ENCODE measurements around the gene B3GALT5.
A peak's percentile ranks its signal among the peaks of the same experiment; 100 is the strongest.

Gene B3GALT5

DNA sequence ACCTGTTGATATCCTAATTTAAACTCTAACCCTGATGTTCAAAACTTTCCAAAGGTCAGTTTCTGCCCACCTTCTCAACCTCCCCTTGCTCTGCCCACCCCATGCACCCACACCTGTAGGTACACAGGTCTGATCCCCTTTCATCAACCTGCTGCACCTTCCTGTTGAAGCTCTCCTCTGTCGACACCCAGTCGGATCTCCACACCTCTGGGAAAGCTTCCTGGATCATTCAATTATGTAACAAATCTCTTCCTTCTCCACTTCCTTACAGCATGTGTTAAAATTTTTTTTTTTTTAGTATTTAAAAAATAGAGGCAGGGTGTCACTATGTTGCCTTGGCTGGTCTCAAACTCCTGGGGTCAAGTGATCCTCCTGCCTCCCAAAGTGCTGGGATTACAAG is 87.6 kb downstream of the B3GALT5 start:
- no peak for DNase-seq (ENCODE audit: low read depth)

DNA sequence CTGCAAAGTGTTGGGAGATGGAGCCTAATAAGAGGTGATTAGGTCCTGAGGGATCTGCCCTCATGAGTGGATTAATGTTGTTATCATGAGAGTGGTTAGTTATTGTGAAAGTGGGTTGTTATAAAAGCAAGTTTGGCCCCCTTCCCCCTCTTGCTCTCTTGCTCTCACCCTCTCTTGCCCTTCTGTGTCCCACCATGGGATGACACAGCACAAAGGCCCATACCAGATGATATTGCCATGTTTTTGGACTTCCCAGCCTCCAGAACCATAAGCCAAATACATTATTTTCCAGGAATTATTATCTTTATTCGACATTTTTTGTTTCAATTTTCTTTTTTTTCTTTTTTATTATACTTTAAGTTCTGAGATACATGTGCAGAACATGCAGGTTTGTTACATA is 90.8 kb downstream of the B3GALT5 start:
- no peak for DNase-seq (ENCODE audit: low read depth)

DNA sequence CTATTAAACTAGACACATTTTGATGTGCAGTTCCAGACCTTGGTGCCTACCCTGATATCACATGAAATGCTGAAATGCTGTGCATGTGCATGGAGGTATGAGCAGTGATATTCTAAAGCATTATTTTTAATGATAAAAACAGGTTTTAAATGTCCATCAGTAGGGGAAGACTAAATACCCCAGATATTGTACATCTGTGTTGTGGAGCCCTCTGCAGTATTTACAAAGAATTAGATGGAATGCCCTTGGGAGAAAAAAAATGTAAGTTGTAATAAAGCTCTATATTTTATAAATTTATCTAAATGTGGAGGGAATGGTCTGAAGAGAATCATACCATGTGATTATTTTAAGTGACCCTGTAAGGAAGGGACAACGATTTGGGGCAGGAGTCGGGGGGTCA is 93.1 kb downstream of the B3GALT5 start:
- no peak for DNase-seq (ENCODE audit: low read depth)

DNA sequence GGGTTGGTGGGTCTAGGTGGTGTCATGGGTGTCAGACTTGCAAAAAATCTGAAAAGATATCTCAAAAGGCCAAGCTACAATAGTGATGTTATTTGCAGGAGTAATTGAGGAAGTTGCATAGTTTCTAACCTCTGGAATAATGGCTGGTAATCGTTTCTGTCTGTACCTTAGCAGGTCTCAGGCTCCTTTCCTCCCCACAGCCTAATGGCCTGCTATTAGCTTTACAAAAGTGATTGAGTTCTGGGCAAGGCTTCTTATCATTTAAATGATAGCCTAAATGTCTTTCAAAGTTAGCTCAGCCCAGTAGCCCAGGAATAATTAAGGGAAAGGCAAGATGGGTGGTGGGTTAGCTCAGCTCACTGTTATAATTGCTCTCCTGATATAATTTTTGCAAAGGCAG is 94.6 kb downstream of the B3GALT5 start:
- no peak for DNase-seq (ENCODE audit: low read depth)

DNA sequence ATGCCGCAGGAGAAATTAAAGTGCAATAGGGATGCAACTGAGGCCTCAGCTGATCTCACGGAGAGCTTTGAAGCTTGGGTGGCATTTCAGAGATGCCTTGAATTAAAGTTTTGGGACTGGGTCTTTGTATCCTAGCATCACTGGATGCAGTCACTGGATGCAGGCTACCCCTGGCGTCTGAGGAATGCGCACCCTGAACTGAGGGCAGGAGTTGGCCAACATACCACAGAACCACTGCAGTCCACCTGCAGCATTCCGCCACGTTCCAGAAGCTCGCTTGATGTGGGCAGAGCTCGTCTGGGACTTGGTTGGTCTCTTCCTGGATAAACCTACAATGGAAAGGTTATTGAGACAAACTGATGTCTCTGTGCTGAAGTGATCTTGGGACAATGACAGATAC is 98.1 kb downstream of the B3GALT5 start:
- DNase-seq (ENCODE audit: low read depth): no peak

DNA sequence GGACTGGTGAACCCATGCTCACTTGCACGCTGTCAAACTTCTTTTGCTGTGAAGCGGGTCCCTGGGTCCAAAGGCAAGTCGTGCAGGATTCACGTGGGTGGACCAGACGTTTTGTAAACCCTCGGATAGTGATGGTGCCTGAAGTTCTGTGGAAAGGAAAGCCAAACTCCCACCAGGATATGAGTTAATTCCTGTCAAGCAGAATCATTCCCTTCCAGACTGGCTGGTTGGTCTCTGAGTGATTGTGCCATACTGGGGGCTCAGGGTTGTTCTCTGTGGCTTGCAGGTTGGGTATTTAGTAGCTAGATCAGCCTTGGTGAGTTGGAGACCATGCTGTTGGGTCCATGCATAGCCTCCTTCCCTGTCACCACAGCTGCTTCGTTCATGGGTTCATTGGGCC is 99.5 kb downstream of the B3GALT5 start:
- DNase-seq (ENCODE audit: low read depth): no peak

DNA sequence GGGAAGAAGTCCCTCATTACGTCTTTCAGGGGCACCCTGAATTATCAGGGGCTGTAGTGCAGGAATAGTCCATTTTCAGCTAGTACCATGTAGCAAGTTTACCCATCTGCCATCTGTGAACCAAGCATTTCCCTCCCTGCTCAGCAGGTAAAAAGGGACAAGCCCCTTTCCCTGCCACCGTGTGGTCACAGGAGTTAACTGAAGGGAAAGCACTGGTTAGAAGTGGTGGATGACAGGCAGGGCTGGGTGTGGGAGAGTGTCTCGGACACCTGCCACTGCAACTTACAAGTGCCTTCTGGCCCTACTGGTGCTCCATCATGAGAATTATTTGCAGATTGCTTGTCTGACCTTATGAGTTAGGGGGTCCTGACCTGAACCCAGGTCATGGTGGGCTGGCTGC is 100.2 kb downstream of the B3GALT5 start:
- DNase-seq (ENCODE audit: low read depth): no peak

DNA sequence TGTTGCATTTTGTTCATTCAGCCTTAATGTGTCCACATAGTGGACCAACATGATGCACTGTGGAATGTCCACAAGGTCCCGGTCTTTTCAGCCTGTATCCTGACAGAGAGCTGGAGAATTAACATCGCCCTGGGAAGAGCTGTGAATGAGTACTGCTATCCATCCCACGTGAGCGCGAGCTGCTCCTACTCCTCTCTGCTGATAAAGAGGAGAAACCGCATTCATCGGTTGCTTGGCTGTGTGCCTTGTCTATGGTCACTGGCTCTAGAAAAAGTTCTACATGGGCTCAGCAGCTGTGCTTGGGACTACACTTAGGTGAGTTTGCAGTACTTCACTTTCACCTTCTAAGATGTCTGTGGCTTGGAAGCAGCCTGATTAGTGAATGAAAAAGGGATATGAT is 101.2 kb downstream of the B3GALT5 start:
- no peak for DNase-seq (ENCODE audit: low read depth)

DNA sequence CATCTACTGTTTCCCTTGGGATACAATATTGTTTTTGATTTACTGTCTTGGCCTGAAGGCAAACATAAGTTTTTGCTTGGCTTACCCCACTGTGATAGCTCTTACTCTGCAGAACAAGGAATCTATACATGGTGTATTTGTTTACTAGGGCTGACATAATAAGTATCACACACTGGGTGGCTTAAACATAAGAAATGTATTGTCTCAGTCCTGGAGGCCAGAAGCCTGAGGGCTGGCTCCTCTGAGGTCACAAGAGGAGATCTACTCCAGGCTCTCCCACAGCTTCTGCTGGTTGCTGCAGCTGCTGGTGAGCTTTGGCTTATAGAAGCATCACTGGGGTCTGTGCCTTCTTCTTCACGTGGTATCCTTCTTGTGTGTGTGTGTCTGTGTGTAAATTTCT is 101.6 kb downstream of the B3GALT5 start:
- no peak for DNase-seq (ENCODE audit: low read depth)

DNA sequence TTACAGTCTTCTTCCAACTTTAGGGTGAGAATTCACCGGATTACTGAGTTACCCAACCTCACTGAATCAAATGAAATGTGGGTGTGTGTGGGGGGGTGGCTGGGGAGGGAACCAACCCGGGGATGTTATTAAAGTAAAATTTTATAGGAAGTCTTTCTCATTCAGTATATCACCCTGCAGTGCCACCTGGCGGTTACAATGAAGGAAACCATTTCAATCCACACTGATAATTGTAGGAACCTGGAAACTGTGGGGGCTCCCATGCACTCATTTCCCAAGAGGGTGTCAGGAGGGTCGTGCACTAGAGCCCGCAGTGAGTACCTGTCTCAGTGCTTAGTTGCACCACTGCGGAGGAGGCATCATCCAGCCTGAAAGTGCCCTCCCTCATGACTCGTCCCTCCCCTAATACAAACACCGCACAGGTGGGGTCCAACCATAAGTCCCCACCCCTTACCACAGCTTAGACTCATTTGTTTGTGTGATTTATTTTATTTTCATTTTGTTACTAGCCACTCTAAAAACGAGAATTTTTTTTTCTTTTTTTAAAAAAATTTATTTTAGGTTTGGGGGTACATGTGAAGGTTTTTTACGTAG is 103.2 kb downstream of the B3GALT5 start:
- DNase-seq (ENCODE audit: low read depth): peak; percentile 14

DNA sequence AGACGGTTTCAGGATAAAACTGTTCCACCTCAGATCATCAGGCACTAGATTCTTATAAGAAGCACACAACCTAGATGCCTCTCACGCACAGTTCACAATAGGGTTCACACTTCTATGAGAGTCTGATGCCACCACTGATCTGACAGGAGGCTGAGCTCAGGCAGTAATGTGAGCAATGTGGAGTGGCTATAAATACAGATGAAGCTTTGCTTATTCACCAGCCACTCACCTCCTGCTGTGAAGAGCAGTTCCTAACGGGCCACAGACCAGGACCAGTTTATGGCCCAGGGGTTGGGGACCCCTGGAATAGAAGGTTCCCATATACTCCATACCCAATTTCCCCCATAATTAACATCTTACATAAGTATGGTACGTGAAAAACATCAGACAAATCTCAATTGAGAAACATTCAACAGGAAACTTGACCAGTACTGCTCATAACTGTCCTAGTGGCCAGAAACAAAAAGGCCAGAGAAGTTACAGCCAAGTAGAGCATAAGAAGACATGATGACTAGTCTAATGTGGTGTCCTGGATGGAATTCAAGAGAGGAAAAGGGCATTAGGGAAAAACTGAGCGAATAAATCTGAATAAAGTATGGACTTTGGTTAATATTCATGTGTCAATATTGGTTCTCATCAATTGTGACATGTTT is 107.5 kb downstream of the B3GALT5 start:
- DNase-seq (ENCODE audit: low read depth): no peak

DNA sequence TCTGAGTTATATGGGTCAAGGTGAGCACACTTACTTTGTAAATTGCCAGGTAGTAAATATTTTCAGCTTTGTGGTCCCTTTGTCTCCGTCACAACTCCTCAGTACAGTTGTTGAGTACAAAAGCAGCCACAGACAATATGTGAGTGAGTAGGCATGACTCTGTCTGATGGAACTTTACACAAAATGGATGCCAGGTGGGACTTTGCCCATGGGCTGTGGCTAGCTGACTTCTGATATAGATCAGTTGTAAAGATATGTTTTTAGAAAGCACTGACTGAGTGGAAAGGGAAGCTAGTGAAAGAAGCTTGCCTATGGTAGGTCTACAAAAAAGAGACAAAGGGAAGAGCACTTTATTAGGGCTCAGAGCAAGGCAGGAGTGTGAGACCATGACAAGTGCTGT is 109.1 kb downstream of the B3GALT5 start:
- DNase-seq (ENCODE audit: low read depth): no peak
